Stimulated activated naive CD8-positive, alpha-beta T cell treated with anti-CD3 and anti-CD28 coated beads, Interleukin-15, Interleukin-2, amounts not matched to agents 100 U/mL and 50 U/mL, for 24 hours (primary cell): ENCODE data around the gene TMEM184B.
A peak's percentile ranks its signal among the peaks of the same experiment; 100 is the strongest.

Source experiments
- ATAC-seq: fragments of 150-1000 bp; cut with Tn5 transposase; one replicate; pipeline ENCODE4 v1.10.0; 2021
- DNase-seq: peaks from one replicate; pipeline ENCODE4 v3.0.0; 2021

Gene TMEM184B

GRCh38 chr22:38226853-38227649, 45.8 kb downstream of the TMEM184B start:
- DNase-seq = no peak
- no peak for ATAC-seq

GRCh38 chr22:38223289-38223960, 49.4 kb downstream of the TMEM184B start:
- DNase-seq = no peak
- no peak for ATAC-seq

GRCh38 chr22:38222797-38223119, 50.1 kb downstream of the TMEM184B start:
- DNase-seq (no peak), ATAC-seq (no peak)

- DNase-seq = no peak
- no peak for ATAC-seq
Observed at GRCh38 chr22:38221908-38222796, 50.7 kb downstream of the TMEM184B start.

- ATAC-seq = no peak
- DNase-seq = no peak
Observed at GRCh38 chr22:38221407-38221806, 51.4 kb downstream of the TMEM184B start.

GRCh38 chr22:38220653-38221386, 52.0 kb downstream of the TMEM184B start:
- DNase-seq (no peak), ATAC-seq (no peak)

GRCh38 chr22:38220163-38220562, 52.6 kb downstream of the TMEM184B start:
- DNase-seq (no peak), ATAC-seq (no peak)

- no peak for ATAC-seq
- DNase-seq = no peak
Observed at GRCh38 chr22:38219632-38220031, 53.2 kb downstream of the TMEM184B start.

GRCh38 chr22:38218661-38219622, 53.9 kb downstream of the TMEM184B start:
- peak; percentile 53 for DNase-seq
- ATAC-seq = peak; percentile 40

- ATAC-seq (no peak), DNase-seq (no peak)
Observed at GRCh38 chr22:38215156-38216038, 57.4 kb downstream of the TMEM184B start.

- DNase-seq (peak; percentile 69), ATAC-seq (no peak)
Observed at GRCh38 chr22:38214302-38215056, 58.3 kb downstream of the TMEM184B start.

- DNase-seq = no peak
- ATAC-seq = no peak
Observed at GRCh38 chr22:38213990-38214301, 58.9 kb downstream of the TMEM184B start.

- DNase-seq (no peak), ATAC-seq (peak; percentile 16)
Observed at GRCh38 chr22:38213319-38213989, 59.4 kb downstream of the TMEM184B start.

- DNase-seq (no peak), ATAC-seq (no peak)
Observed at GRCh38 chr22:38212442-38212841, 60.4 kb downstream of the TMEM184B start.

GRCh38 chr22:38211556-38211955, 61.3 kb downstream of the TMEM184B start:
- DNase-seq = no peak
- ATAC-seq = no peak

GRCh38 chr22:38208551-38208968, 64.2 kb downstream of the TMEM184B start:
- no peak for DNase-seq
- no peak for ATAC-seq

GRCh38 chr22:38207898-38208432, 64.8 kb downstream of the TMEM184B start:
- ATAC-seq = no peak

More at GRCh38 chr22:38207898-38208432, 64.8 kb downstream of the TMEM184B start:
- DNase-seq = no peak
